Measurements from ENCODE around the gene TMEM132E.

GRCh38 chr17:34537445-34537844 lies 41.9 kb upstream of the TMEM132E start:
- no peak for TF ChIP-seq CTCF (IDR thresholded peaks at IDR 0.05; ENCODE audit: insufficient read depth, low read length, poor library complexity, severe bottlenecking)
- no peak for TF ChIP-seq EZH2phosphoT487 (conservative IDR thresholded peaks at IDR 0.05; ENCODE audit: low read length)
